Right lobe of liver (tissue), 4 donors: ENCODE results near the gene ADARB1.

Source experiments
- CTCF ChIP-seq, 4 donors: fragments of 200-600 bp in 3 of 4; fragments of 450-650 bp in 1 of 4; IDR thresholded peaks; one replicate each; pipeline versions ENCODE4 v1.5.1 to v1.8.0; 2016 to 2022; ENCODE audit warnings: antibody characterized with exemption in 4 of 4, mild to moderate bottlenecking in 2 of 4
- POLR2A ChIP-seq: fragments of 450-650 bp; IDR thresholded peaks from one replicate; pipeline ENCODE4 v1.6.1; 2017; ENCODE audit warnings: antibody characterized with exemption, mild to moderate bottlenecking
- donor health status: DM: no; HTN: no; CAD: no.
- donor health status: DM: no; HTN: no; CAD: no.
- donor health status: DM: no; HTN: yes; CAD: no.

- TF ChIP-seq CTCF (IDR thresholded peaks at IDR 0.05) (no peak), POLR2A (no peak)
These were observed 128.5 kb downstream of the ADARB1 start for GRCh38 chr21:45202889-45203288.
